ENCODE results near the gene KRT85.
A peak's percentile ranks its signal among the peaks of the same experiment; 100 is the strongest.

KRT85 gene

GRCh38 chr12:52414936-52415335 lies 47.7 kb upstream of the KRT85 start:
- H3K9me3 ChIP-seq (ENCODE audit: low read length) = no peaks in the 10 kb centered on the region
- H4K20me1 ChIP-seq (ENCODE audit: insufficient read depth, low read length) = no peaks in the 10 kb centered on the region
- H3F3A ChIP-seq (ENCODE audit: insufficient read depth, low read length) = no peaks in the 10 kb centered on the region
- no peaks in the 10 kb centered on the region; the same call in 1 of the 2 replicates for H3K27me3 ChIP-seq (ENCODE audit: insufficient read depth, low read length)
- no peaks in the 10 kb centered on the region for H3K4me1 ChIP-seq (ENCODE audit: insufficient read depth, low read length, severe bottlenecking)
- H3K27ac ChIP-seq (ENCODE audit: low read depth, low read length, poor library complexity, severe bottlenecking) = no peak overlapping the region
- no peaks in the 10 kb centered on the region for H3K79me2 ChIP-seq (ENCODE audit: insufficient read depth, low read length)
- no peak overlapping the region for H3K4me2 ChIP-seq (ENCODE audit: low read length)
- H3K9ac ChIP-seq (ENCODE audit: low read length) = no peak overlapping the region
- no peak overlapping the region for H3K4me3 ChIP-seq (ENCODE audit: low read depth, low read length, poor library complexity, severe bottlenecking)
- no peaks in the 10 kb centered on the region for H3K9me2 ChIP-seq (ENCODE audit: low read depth, low read length)
- no peaks in the 10 kb centered on the region for H3K36me3 ChIP-seq (ENCODE audit: insufficient read depth, low read length)
- no peak overlapping the region for H2AFZ ChIP-seq (ENCODE audit: low read length)
- no peak for TF ChIP-seq EZH2 (IDR thresholded peaks at IDR 0.05; ENCODE audit: borderline replicate concordance, low read length)
- no peak for TF ChIP-seq CTCF (IDR thresholded peaks at IDR 0.05; ENCODE audit: low read length)

- TF ChIP-seq CTCF (IDR thresholded peaks at IDR 0.05; ENCODE audit: low read length) (peak; percentile 20), EZH2 (IDR thresholded peaks at IDR 0.05; ENCODE audit: borderline replicate concordance, low read length) (no peak)
Measured at GRCh38 chr12:52413782-52414345, 46.6 kb upstream of the KRT85 start.

GRCh38 chr12:52413202-52413601 lies 45.9 kb upstream of the KRT85 start:
- Histone ChIP-seq H3K9ac (ENCODE audit: low read length) (no peak overlapping the region), H3K9me3 (ENCODE audit: low read length) (no peaks in the 10 kb centered on the region), H2AFZ (ENCODE audit: low read length) (no peak overlapping the region), H3K4me1 (ENCODE audit: insufficient read depth, low read length, severe bottlenecking) (no peaks in the 10 kb centered on the region), H3K27me3 (ENCODE audit: insufficient read depth, low read length) (no peaks in the 10 kb centered on the region), H3K27ac (ENCODE audit: low read depth, low read length, poor library complexity, severe bottlenecking) (no peak overlapping the region), H3K9me2 (ENCODE audit: low read depth, low read length) (no peaks in the 10 kb centered on the region), H3K79me2 (ENCODE audit: insufficient read depth, low read length) (no peaks in the 10 kb centered on the region), H3F3A (ENCODE audit: insufficient read depth, low read length) (no peaks in the 10 kb centered on the region), H3K4me2 (ENCODE audit: low read length) (no peak overlapping the region), H4K20me1 (ENCODE audit: insufficient read depth, low read length) (no peaks in the 10 kb centered on the region), H3K4me3 (ENCODE audit: low read depth, low read length, poor library complexity, severe bottlenecking) (no peak overlapping the region), H3K36me3 (ENCODE audit: insufficient read depth, low read length) (no peaks in the 10 kb centered on the region)
- TF ChIP-seq CTCF (IDR thresholded peaks at IDR 0.05; ENCODE audit: low read length) (no peak), EZH2 (IDR thresholded peaks at IDR 0.05; ENCODE audit: borderline replicate concordance, low read length) (no peak)

More at GRCh38 chr12:52413782-52414345, 46.6 kb upstream of the KRT85 start:
- Histone ChIP-seq H2AFZ (ENCODE audit: low read length) (no peak overlapping the region), H3K79me2 (ENCODE audit: insufficient read depth, low read length) (no peaks in the 10 kb centered on the region), H3K4me3 (ENCODE audit: low read depth, low read length, poor library complexity, severe bottlenecking) (no peak overlapping the region), H3K9me2 (ENCODE audit: low read depth, low read length) (no peaks in the 10 kb centered on the region), H3K4me1 (ENCODE audit: insufficient read depth, low read length, severe bottlenecking) (no peaks in the 10 kb centered on the region), H3K27me3 (ENCODE audit: insufficient read depth, low read length) (no peaks in the 10 kb centered on the region; the same call in 1 of the 2 replicates), H3F3A (ENCODE audit: insufficient read depth, low read length) (no peaks in the 10 kb centered on the region), H3K36me3 (ENCODE audit: insufficient read depth, low read length) (no peaks in the 10 kb centered on the region), H3K4me2 (ENCODE audit: low read length) (no peak overlapping the region), H4K20me1 (ENCODE audit: insufficient read depth, low read length) (no peaks in the 10 kb centered on the region), H3K9ac (ENCODE audit: low read length) (no peak overlapping the region), H3K27ac (ENCODE audit: low read depth, low read length, poor library complexity, severe bottlenecking) (no peak overlapping the region), H3K9me3 (ENCODE audit: low read length) (no peaks in the 10 kb centered on the region)

Measured in OCI-LY1 (cell line).